Liver (tissue), 9 donors: Measurements from ENCODE around the gene GRIK1. TPM values are rescaled to one million over a fixed set of nuclear protein-coding genes. Genes with fewer than 3 reads are reported as not detected.

Experiments used
- DNase-seq: peaks from one replicate; pipeline ENCODE4 v3.0.0-alpha.2; 2017; ENCODE audit warnings: low spot score
- H3K27ac ChIP-seq, 2 donors: one replicate each; pipeline ENCODE4 v1.7.0; 2013; ENCODE audit warnings: inconsistent platforms in 2 of 2, low read length in 2 of 2, control low read depth in 1 of 2, low read depth in 1 of 2, mild to moderate bottlenecking in 1 of 2
- H3K27me3 ChIP-seq, 4 donors: one replicate each; pipeline versions ENCODE4 v1.6.1 to v1.7.0; 2013; ENCODE audit warnings: low read length in 3 of 4, inconsistent platforms in 1 of 4, mild to moderate bottlenecking in 1 of 4, moderate library complexity in 1 of 4; ENCODE audit not compliant: control insufficient read depth in 4 of 4, insufficient read depth in 4 of 4
- H3K36me3 ChIP-seq, 4 donors: one replicate each; pipeline versions ENCODE4 v1.6.1 to v1.7.0; 2013; ENCODE audit warnings: low read length in 3 of 4, mild to moderate bottlenecking in 3 of 4, low read depth in 1 of 4, moderate library complexity in 1 of 4; ENCODE audit not compliant: control insufficient read depth in 4 of 4, insufficient read depth in 3 of 4
- H3K4me1 ChIP-seq, 4 donors: one replicate each; pipeline versions ENCODE4 v1.6.1 to v1.7.0; 2013; ENCODE audit warnings: low read length in 3 of 4, mild to moderate bottlenecking in 3 of 4, moderate library complexity in 1 of 4; ENCODE audit not compliant: control insufficient read depth in 4 of 4, insufficient read depth in 4 of 4
- H3K4me3 ChIP-seq, 3 donors: one replicate each; pipeline versions ENCODE4 v1.6.1 to v1.7.0; 2013; ENCODE audit warnings: low read length in 3 of 3, control low read depth in 1 of 3, low read depth in 1 of 3, mild to moderate bottlenecking in 1 of 3
- H3K9ac ChIP-seq, 2 donors: one replicate each; pipeline ENCODE4 v1.7.0; 2013; ENCODE audit warnings: low read length in 2 of 2, mild to moderate bottlenecking in 2 of 2, moderate library complexity in 2 of 2, control low read depth in 1 of 2, low read depth in 1 of 2
- H3K9me3 ChIP-seq, 4 donors: one replicate each; pipeline versions ENCODE4 v1.6.1 to v1.7.0; 2013; ENCODE audit warnings: low read length in 3 of 4; ENCODE audit not compliant: control insufficient read depth in 4 of 4
- CTCF ChIP-seq: fragments of 150-350 bp; IDR thresholded peaks from 2 replicates; pipeline ENCODE4 v1.5.1; 2017; ENCODE audit warnings: improper control_type of control experiment, low read depth, low read length; ENCODE audit not compliant: missing input control
- EGR1 ChIP-seq, 2 donors: IDR thresholded peaks; 2 replicates each; pipeline ENCODE4 v1.6.1; 2016 to 2018; ENCODE audit warnings: antibody characterized with exemption in 2 of 2, low read depth in 2 of 2
- FOXA1 ChIP-seq: IDR thresholded peaks from 2 replicates; pipeline ENCODE4 v1.6.1; 2016; ENCODE audit warnings: antibody characterized with exemption
- FOXA2 ChIP-seq: IDR thresholded peaks from 2 replicates; pipeline ENCODE4 v1.6.1; 2016; ENCODE audit warnings: antibody characterized with exemption
- HNF4G ChIP-seq: IDR thresholded peaks from 2 replicates; pipeline ENCODE4 v1.6.1; 2016; ENCODE audit warnings: antibody characterized with exemption
- MAX ChIP-seq: IDR thresholded peaks from 2 replicates; pipeline ENCODE4 v1.6.1; 2016; ENCODE audit warnings: antibody characterized with exemption
- RAD21 ChIP-seq, 2 donors: IDR thresholded peaks; 2 replicates each; pipeline ENCODE4 v1.6.1; 2016; ENCODE audit warnings: antibody characterized with exemption in 2 of 2, mild to moderate bottlenecking in 2 of 2
- REST ChIP-seq: IDR thresholded peaks from 2 replicates; pipeline ENCODE4 v1.6.1; 2016; ENCODE audit warnings: antibody characterized with exemption, mild to moderate bottlenecking
- RXRA ChIP-seq, 2 donors: IDR thresholded peaks; 2 replicates each; pipeline ENCODE4 v1.6.1; 2017 to 2018; ENCODE audit warnings: antibody characterized with exemption in 2 of 2, mild to moderate bottlenecking in 1 of 2
- SP1 ChIP-seq: IDR thresholded peaks from 2 replicates; pipeline ENCODE4 v1.6.1; 2018; ENCODE audit warnings: antibody characterized with exemption, mild to moderate bottlenecking
- YY1 ChIP-seq: IDR thresholded peaks from 2 replicates; pipeline ENCODE4 v1.6.1; 2016; ENCODE audit warnings: antibody characterized with exemption, mild to moderate bottlenecking
- ZBTB33 ChIP-seq: IDR thresholded peaks from 2 replicates; pipeline ENCODE4 v1.6.1; 2016; ENCODE audit warnings: antibody characterized with exemption
- WGBS: extraction: QIAGEN DNeasy Blood & Tissue Kit; methylation state at CpG from one replicate; pipeline ENCODE4 v1.1.7; 2013; 5-methylcytosine and 5-hydroxymethylcytosine counted together
- polyA plus RNA-seq, 2 donors: library from polyadenylated mRNA; stranded (reverse) in 1 of 2; unstranded in 1 of 2; fragments of 200-250 nt in 1 of 2; fragments of >200 nt in 1 of 2; fragmentation: Nextera tagmentation in 1 of 2; extraction: Ambion mirVana in 1 of 2; gene quantifications; one replicate each; pipeline versions ENCODE4 v1.2.1 to v1.2.3, GENCODE V29; 2013 to 2015
- total RNA-seq, 2 donors: library from RNA; depleted of rRNA; stranded (reverse); fragments of >200 nt; gene quantifications; one replicate each; pipeline ENCODE4 v1.2.3, GENCODE V29; 2014
- donor health status: healthy.
- donor health status: healthy.
- donor health status: healthy.
- donor health status: healthy.
- donor health status: healthy.

The GRIK1 gene
- total and polyA plus RNA-seq, 4 donors, result 0.02 to 0.14 (median 0.05) TPM; not detected in 1

GRCh38 chr21:29506947-29507346 lies 432.8 kb downstream of the GRIK1 start:
- TF ChIP-seq CTCF, result no peak
- Histone ChIP-seq H3K36me3 (no peaks in the 10 kb centered on the region), H3K9ac (no peak overlapping the region), H3K4me1 (no peaks in the 10 kb centered on the region), H3K27me3 (no peaks in the 10 kb centered on the region), H3K9me3 (no peaks in the 10 kb centered on the region), H3K4me3 (no peak overlapping the region), H3K27ac (no peak overlapping the region)
- DNase-seq, result no peak
- 89% methylated on average over 3 of the region's 3 CpGs for WGBS

GRCh38 chr21:29506214-29506613 lies 433.6 kb downstream of the GRIK1 start:
- no peak overlapping the region for H3K9ac ChIP-seq
- H3K36me3 ChIP-seq, result no peaks in the 10 kb centered on the region
- WGBS, result 62% methylated on average over 6 of the region's 6 CpGs
- H3K4me1 ChIP-seq, result no peaks in the 10 kb centered on the region
- no peak for TF ChIP-seq EGR1 (IDR thresholded peaks at IDR 0.05; ENCODE audit: low read depth in 2 of 2)
- no peak for TF ChIP-seq CTCF
- TF ChIP-seq MAX, result no peak
- TF ChIP-seq FOXA1, result no peak
- TF ChIP-seq ZBTB33, result no peak
- TF ChIP-seq HNF4G, result no peak
- TF ChIP-seq RAD21 (IDR thresholded peaks at IDR 0.05), result no peak
- TF ChIP-seq SP1, result no peak
- DNase-seq, result no peak
- H3K27me3 ChIP-seq, result no peaks in the 10 kb centered on the region
- no peak overlapping the region for H3K27ac ChIP-seq
- no peaks in the 10 kb centered on the region for H3K9me3 ChIP-seq
- H3K4me3 ChIP-seq, result no peak overlapping the region

GRCh38 chr21:29504751-29505321 lies 435.0 kb downstream of the GRIK1 start:
- no peak for DNase-seq
- WGBS, result 64% methylated on average over 3 of the region's 3 CpGs
- no peak overlapping the region for H3K27ac ChIP-seq
- H3K9me3 ChIP-seq, result no peaks in the 10 kb centered on the region
- H3K4me3 ChIP-seq, result no peak overlapping the region
- no peaks in the 10 kb centered on the region for H3K4me1 ChIP-seq
- H3K9ac ChIP-seq, result no peak overlapping the region
- H3K36me3 ChIP-seq, result no peaks in the 10 kb centered on the region
- H3K27me3 ChIP-seq, result no peaks in the 10 kb centered on the region
- TF ChIP-seq FOXA2 (no peak), RXRA (IDR thresholded peaks at IDR 0.05) (no peak), REST (no peak), ZBTB33 (no peak), YY1 (no peak), SP1 (no peak), RAD21 (IDR thresholded peaks at IDR 0.05) (no peak), CTCF (no peak)
